HG03060 (cell line): Measurements from ENCODE around the gene TCN1.
"Not testable (repeated sequence)": the region's sequence is repeated elsewhere in the genome, so short reads cannot be mapped to it uniquely, and the experiment has no call there.

Experiments used
- ATAC-seq: cut with Tn5 transposase; IDR thresholded peaks from one replicate; pipeline ENCODE4 v1.9.1; 2021; ENCODE audit warnings: low read depth, moderate number of reproducible peaks; ENCODE audit not compliant: unreplicated experiment

The TCN1 gene

GRCh38 chr11:59859673-59860072, 6.6 kb downstream of the TCN1 start:
- no peak for ATAC-seq

- no peak for ATAC-seq
Measured at GRCh38 chr11:59857439-59858434, 8.6 kb downstream of the TCN1 start.

- ATAC-seq: no peak
Measured at GRCh38 chr11:59854871-59855270, 11.4 kb downstream of the TCN1 start.

GRCh38 chr11:59851416-59851815, 14.9 kb downstream of the TCN1 start:
- ATAC-seq: not testable (repeated sequence)

GRCh38 chr11:59849551-59849950, 16.7 kb downstream of the TCN1 start:
- not testable (repeated sequence) for ATAC-seq

GRCh38 chr11:59849129-59849528, 17.2 kb downstream of the TCN1 start:
- no peak for ATAC-seq

- not testable (repeated sequence) for ATAC-seq
Measured at GRCh38 chr11:59848439-59848838, 17.8 kb downstream of the TCN1 start.

GRCh38 chr11:59847626-59848025, 18.7 kb downstream of the TCN1 start:
- ATAC-seq: no peak

- ATAC-seq: no peak
Measured at GRCh38 chr11:59846556-59846955, 19.7 kb downstream of the TCN1 start.

GRCh38 chr11:59845399-59845798, 20.9 kb downstream of the TCN1 start, which contains the start of gene CBLIF:
CBLIF (minus strand) TSS chr11:59845499; CDS start chr11:59845453, 46 bp downstream.
- no peak for ATAC-seq

DNA sequence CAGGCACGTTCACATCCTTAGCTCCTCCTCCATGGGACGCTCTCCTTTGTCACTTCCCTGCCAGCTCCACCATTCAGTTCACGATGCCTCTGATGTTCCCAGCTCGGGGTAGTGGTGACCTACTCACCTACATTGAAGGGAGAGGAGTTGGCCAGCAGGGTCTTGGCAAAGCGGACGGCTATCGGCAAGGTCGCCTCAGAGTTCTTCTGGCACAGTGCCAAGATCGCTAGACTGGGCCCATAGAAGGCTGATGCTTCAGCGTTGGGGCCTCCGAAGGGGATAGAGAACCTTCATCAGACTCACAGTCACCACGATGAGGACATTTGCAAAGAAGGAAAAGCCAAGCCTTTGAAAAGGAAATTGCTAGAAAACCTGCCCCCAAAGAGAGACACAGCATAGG, 24.0 kb downstream of the TCN1 start:
- no peak for ATAC-seq

DNA sequence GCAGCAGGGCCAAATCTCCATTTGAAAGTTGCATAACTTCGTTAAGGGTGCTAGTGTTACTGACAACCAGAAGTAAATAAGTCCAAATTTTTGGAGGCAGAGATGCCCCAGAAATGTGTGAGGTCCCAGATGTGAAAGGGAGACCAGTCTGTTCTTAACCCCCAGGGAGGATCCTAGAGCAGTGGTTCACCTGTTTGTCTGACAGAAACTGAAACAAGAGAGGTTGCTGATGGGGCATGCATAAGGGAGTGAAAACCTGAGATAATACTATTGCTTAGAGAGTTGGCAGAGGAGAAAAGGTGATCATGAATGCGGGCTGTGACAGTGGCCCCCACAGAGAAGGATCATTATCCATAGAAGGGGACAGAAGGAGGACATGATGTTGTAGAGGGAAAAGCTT, 24.8 kb downstream of the TCN1 start:
- no peak for ATAC-seq

GRCh38 chr11:59839615-59840014, 26.7 kb downstream of the TCN1 start:
- no peak for ATAC-seq

DNA sequence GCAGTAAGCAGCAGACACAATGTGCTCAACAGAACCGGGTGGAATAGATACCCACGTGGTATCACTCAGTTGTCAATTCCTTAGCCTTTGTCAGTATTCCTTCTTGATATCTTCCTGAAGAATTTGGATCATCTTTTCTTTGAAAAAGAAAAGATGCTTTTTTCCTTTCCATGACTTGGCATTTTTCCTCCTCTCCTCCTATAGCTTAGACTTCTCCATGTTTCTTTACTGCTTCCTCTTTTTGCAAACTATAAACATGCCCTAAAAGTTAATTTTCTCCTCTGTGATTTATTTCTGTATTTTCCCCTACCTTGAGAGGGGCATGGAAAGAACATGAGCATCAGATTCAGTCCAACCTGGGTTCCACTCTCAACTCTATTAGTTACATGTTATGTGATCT, 32.7 kb downstream of the TCN1 start:
- ATAC-seq: no peak

- no peak for ATAC-seq
Measured at GRCh38 chr11:59829358-59829757, 36.9 kb downstream of the TCN1 start.

DNA sequence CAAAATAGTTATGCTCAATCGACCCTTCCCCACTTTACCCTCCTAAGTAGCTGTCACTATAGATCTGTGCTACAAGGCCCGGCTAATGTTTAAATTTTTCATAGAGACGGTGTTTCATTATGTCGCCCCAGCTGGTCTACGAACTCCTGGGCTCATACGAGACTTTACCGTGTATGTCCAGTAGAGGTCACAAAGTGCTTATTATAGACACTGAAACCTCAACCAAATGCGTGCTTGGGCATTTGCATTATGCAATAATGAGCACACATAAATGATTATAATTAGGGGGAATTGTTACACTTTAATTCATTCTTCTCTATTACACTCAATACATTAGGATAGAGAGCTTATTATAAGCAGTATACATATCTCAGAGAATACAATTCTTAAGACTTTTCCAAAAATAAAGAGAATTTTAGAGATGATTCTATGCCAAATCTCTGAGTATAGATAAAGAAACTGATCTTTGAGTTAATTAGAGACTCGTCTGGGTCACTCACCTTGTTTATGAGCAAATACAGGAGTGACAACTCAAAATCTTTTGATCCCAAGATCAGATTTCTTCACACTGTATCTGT, 43.2 kb downstream of the TCN1 start:
- ATAC-seq: peak; percentile 50

DNA sequence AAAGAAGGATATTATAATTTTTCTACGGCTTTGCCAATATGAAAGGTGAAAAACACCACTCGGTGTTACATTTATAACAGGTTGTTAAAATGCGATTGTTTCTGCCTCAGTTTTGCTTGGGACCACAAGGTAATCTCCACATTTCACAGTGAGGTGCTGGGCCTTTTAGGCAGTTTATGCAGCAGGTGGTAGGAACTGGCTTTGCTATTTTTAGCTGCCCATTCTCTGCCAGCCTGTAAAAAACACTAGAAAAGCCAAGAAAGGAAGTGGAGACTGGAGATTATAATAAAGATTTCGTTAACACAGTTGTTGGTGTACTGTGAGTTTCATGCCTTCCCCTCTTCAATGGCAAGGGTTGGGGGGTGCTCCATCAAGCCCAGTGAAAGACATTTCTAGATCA, 47.7 kb downstream of the TCN1 start:
- ATAC-seq: no peak

GRCh38 chr11:59816434-59816833, 49.9 kb downstream of the TCN1 start:
- not testable (repeated sequence) for ATAC-seq

GRCh38 chr11:59815754-59816153, 50.5 kb downstream of the TCN1 start:
- ATAC-seq: no peak

- ATAC-seq: no peak
Measured at GRCh38 chr11:59814021-59814420, 52.3 kb downstream of the TCN1 start.

- no peak for ATAC-seq
Measured at GRCh38 chr11:59813364-59813763, 52.9 kb downstream of the TCN1 start.

GRCh38 chr11:59812220-59812619, 54.1 kb downstream of the TCN1 start:
- no peak for ATAC-seq
